Measurements from ENCODE around the gene SPC24. TPM values are rescaled to one million over a fixed set of nuclear protein-coding genes. Genes with fewer than 3 reads are reported as not detected.

SPC24 gene
- polyA plus RNA-seq, 1 of the 3 experiments (the other 2 are of a cell fraction): 18.9 TPM

DNA sequence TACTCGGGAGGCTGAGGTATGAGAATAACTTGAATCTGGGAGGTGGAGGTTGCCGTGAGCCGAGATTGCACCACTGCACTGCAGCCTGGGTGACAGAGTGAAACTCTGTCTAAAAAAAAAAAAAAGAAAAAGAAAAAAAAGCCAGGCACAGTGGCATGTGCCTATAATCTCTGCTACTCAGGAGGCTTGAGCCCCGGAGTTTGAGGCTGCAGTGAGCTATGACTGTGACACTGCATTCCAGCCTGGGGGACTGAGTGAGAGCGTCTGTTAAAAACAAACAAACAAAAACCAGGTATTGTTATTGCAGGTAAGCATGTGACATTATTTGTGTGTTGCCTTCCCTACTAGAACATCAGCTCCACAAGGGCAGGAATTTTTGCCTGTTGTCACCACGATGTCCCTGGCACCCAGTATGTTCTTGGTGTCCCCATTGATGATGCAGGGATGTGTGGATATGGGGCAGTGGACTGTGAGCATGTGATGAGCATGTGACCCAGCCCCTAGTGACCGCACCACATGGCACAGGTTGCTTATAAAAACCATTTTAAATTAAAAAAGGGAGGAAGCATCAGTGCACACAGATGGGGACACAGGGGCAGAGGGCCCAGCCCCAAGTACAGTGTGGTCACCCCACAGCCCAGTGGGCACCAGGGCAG, 43.3 kb upstream of the SPC24 start:
- Histone ChIP-seq H3K9me3 (no peaks in the 10 kb centered on the region), H4K20me1 (ENCODE audit: insufficient read depth) (peaks cover 15% of the 10 kb centered on the region; the same call in 1 of the 2 replicates), H3K9ac (no peak overlapping the region), H3K27me3 (ENCODE audit: insufficient read depth) (no peaks in the 10 kb centered on the region), H3K27ac (ENCODE audit: low read depth in 2 of 2, low read length in 1 of 2) (no peak overlapping the region), H3K79me2 (ENCODE audit: insufficient read depth) (peaks cover 35% of the 10 kb centered on the region), H3K4me2 (no peak overlapping the region), H3K4me3 (ENCODE audit: low read depth in 2 of 2, low read length in 1 of 2) (no peak overlapping the region), H3F3A (replicated peaks; ENCODE audit: insufficient read depth) (peaks cover 6% of the 10 kb centered on the region), H2AFZ (ENCODE audit: low read depth) (no peak overlapping the region), H3K36me3 (replicated peaks in 1 of 2; ENCODE audit: control insufficient read depth in 1 of 2, insufficient read depth in 2 of 2, low read length in 1 of 2) (peaks cover 8 to 9% of the 10 kb centered on the region in 2 experiments), H3K4me1 (ENCODE audit: control insufficient read depth in 1 of 2, insufficient read depth in 2 of 2, low read depth in 1 of 2, low read length in 1 of 2) (peaks cover 12 to 18% of the 10 kb centered on the region in 2 experiments; a peak in 3 of 4 replicates), H3K9me2 (no peaks in the 10 kb centered on the region)
- ChIA-PET CTCF (interaction anchor here (1.4 to 2.2 kb wide), 4 partner anchors 61 to 257 kb away, joined by 3 to 18 read pairs (median 6); no protein-coding TSS in a partner anchor), POLR2A (interaction anchor here (0.6 kb wide), 1 partner anchor 76 kb away, joined by 3 read pairs; no protein-coding TSS in a partner anchor)
- DNase-seq: no peak
- 88% methylated on average over 7 of the region's 7 CpGs for WGBS (ENCODE audit: low lambda C conversion rate)
- TF ChIP-seq RXRA (IDR thresholded peaks at IDR 0.05; ENCODE audit: borderline replicate concordance, low read depth): no peak
- no peak for TF ChIP-seq IRF3 (IDR thresholded peaks at IDR 0.05; ENCODE audit: low read depth, low read length)
- TF ChIP-seq USF1 (IDR thresholded peaks at IDR 0.05; ENCODE audit: borderline replicate concordance, low read depth): no peak
- no peak for TF ChIP-seq EZH2phosphoT487 (IDR thresholded peaks at IDR 0.05; ENCODE audit: borderline replicate concordance, low read depth)
- TF ChIP-seq RCOR1 (IDR thresholded peaks at IDR 0.05; ENCODE audit: low read length): no peak
- TF ChIP-seq TEAD4 (IDR thresholded peaks at IDR 0.05; ENCODE audit: borderline replicate concordance, insufficient read depth): no peak
- no peak for TF ChIP-seq FOSL2 (IDR thresholded peaks at IDR 0.05; ENCODE audit: borderline replicate concordance, low read depth)
- TF ChIP-seq TAF1 (IDR thresholded peaks at IDR 0.05; ENCODE audit: borderline replicate concordance, low read depth, low read length): no peak
- no peak for TF ChIP-seq FOXM1 (IDR thresholded peaks at IDR 0.05; ENCODE audit: low read depth)
- TF ChIP-seq JUND (IDR thresholded peaks at IDR 0.05): no peak
- TF ChIP-seq TCF12 (IDR thresholded peaks at IDR 0.05): no peak
- no peak for TF ChIP-seq EP300 (IDR thresholded peaks at IDR 0.05; ENCODE audit: borderline replicate concordance in 1 of 2, low read depth in 1 of 2, low read length in 1 of 2)
- TF ChIP-seq YY1 (IDR thresholded peaks at IDR 0.05; ENCODE audit: low read depth): no peak
- TF ChIP-seq NRF1 (IDR thresholded peaks at IDR 0.05; ENCODE audit: low read depth, low read length): no peak
- no peak for TF ChIP-seq USF2 (IDR thresholded peaks at IDR 0.05; ENCODE audit: borderline replicate concordance, low read depth, low read length)
- TF ChIP-seq SMC3 (IDR thresholded peaks at IDR 0.05; ENCODE audit: low read depth, low read length): no peak
- no peak for TF ChIP-seq POLR2AphosphoS5 (IDR thresholded peaks at IDR 0.05; ENCODE audit: low read depth, low read length)
